ENCODE data around the gene FBXO9.

FBXO9 gene

GRCh38 chr6:53064726-53065265 is 408 bp upstream of the FBXO9 start:
- H3K4me1 ChIP-seq (ENCODE audit: control insufficient read depth, insufficient read depth, low read length) = peaks cover 43% of the 10 kb centered on the region
- peak overlapping the region; percentile 97 for H3K4me3 ChIP-seq (ENCODE audit: low read length)
- peaks cover 4% of the 10 kb centered on the region for H3K36me3 ChIP-seq (ENCODE audit: control insufficient read depth, insufficient read depth, low read length, severe bottlenecking)
- DNase-seq (ENCODE audit: low read depth) = peak; percentile 99
- H3K9me3 ChIP-seq (ENCODE audit: control insufficient read depth, low read length) = no peaks in the 10 kb centered on the region
- peak overlapping the region; percentile 90 for H3K9ac ChIP-seq (ENCODE audit: low read length)
- H3K27me3 ChIP-seq (replicated peaks; ENCODE audit: control insufficient read depth, insufficient read depth, low read length) = no peaks in the 10 kb centered on the region

DNA sequence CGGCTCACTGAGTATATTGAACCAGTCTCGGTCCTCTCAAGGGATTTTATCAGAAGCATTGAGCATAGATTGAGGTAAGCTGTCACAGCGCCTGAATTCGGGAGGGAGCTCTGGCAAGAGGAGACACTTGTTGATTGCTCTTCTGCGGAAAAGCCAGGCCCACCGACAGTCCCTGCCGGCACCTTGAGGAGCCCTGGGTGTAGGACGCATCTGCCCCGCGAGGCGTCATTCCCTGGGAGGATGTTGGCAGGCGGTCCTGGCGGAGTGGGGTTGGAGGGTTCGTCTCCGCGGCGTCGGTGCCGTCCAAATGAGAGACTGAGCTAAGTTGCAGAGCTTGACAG is 843 bp downstream of the FBXO9 start:
- Histone ChIP-seq H3K4me1 (ENCODE audit: control insufficient read depth, insufficient read depth, low read length) (peaks cover 41% of the 10 kb centered on the region), H3K27me3 (replicated peaks; ENCODE audit: control insufficient read depth, insufficient read depth, low read length) (no peaks in the 10 kb centered on the region), H3K4me3 (ENCODE audit: low read length) (peak overlapping the region; percentile 97), H3K9ac (ENCODE audit: low read length) (peak overlapping the region; percentile 90), H3K36me3 (ENCODE audit: control insufficient read depth, insufficient read depth, low read length, severe bottlenecking) (peaks cover 4% of the 10 kb centered on the region), H3K9me3 (ENCODE audit: control insufficient read depth, low read length) (no peaks in the 10 kb centered on the region)
- peak; percentile 67 for DNase-seq (ENCODE audit: low read depth)

- Histone ChIP-seq H3K9ac (ENCODE audit: low read length) (peak overlapping the region; percentile 90), H3K9me3 (ENCODE audit: control insufficient read depth, low read length) (no peaks in the 10 kb centered on the region), H3K36me3 (ENCODE audit: control insufficient read depth, insufficient read depth, low read length, severe bottlenecking) (peaks cover 12% of the 10 kb centered on the region), H3K4me1 (ENCODE audit: control insufficient read depth, insufficient read depth, low read length) (peaks cover 39% of the 10 kb centered on the region), H3K4me3 (ENCODE audit: low read length) (peak overlapping the region; percentile 97), H3K27me3 (replicated peaks; ENCODE audit: control insufficient read depth, insufficient read depth, low read length) (no peaks in the 10 kb centered on the region)
- no peak for DNase-seq (ENCODE audit: low read depth)
These were observed 1.9 kb downstream of the FBXO9 start for GRCh38 chr6:53066874-53067706.

DNA sequence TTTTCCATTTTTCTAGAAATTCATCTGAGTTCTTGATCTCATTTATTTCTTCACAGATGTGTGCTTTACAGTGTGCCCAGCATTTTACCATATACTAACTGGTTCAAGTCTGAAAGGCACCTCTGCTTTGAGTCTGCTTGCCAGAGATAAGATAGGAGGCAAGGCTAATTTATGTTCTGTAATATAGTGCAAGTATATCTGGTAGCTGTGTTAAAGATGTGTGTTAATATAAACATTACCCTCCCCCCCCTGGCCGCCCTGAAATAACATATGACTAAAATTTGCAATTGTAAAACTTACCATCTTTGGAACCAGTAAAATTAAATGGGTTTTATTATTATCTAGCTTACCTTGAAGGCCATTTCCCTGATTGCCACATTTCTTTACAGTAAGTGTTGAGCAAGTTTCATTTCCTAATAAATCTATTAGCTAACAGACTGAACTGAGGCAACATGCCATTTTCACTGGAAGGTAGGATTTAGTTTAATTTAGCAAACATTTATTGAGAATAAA is 2.7 kb downstream of the FBXO9 start:
- H3K4me1 ChIP-seq (ENCODE audit: control insufficient read depth, insufficient read depth, low read length) = peaks cover 42% of the 10 kb centered on the region
- peak overlapping the region; percentile 97 for H3K4me3 ChIP-seq (ENCODE audit: low read length)
- no peaks in the 10 kb centered on the region for H3K27me3 ChIP-seq (replicated peaks; ENCODE audit: control insufficient read depth, insufficient read depth, low read length)
- H3K9me3 ChIP-seq (ENCODE audit: control insufficient read depth, low read length) = no peaks in the 10 kb centered on the region
- DNase-seq (ENCODE audit: low read depth) = no peak
- peaks cover 20% of the 10 kb centered on the region for H3K36me3 ChIP-seq (ENCODE audit: control insufficient read depth, insufficient read depth, low read length, severe bottlenecking)
- peak overlapping the region; percentile 90 for H3K9ac ChIP-seq (ENCODE audit: low read length)

GRCh38 chr6:53069427-53069826 is 4.2 kb downstream of the FBXO9 start:
- H3K9me3 ChIP-seq (ENCODE audit: control insufficient read depth, low read length) = no peaks in the 10 kb centered on the region
- no peak for DNase-seq (ENCODE audit: low read depth)
- H3K4me3 ChIP-seq (ENCODE audit: low read length) = no peak overlapping the region
- H3K36me3 ChIP-seq (ENCODE audit: control insufficient read depth, insufficient read depth, low read length, severe bottlenecking) = peaks cover 35% of the 10 kb centered on the region
- H3K27me3 ChIP-seq (replicated peaks; ENCODE audit: control insufficient read depth, insufficient read depth, low read length) = no peaks in the 10 kb centered on the region
- H3K9ac ChIP-seq (ENCODE audit: low read length) = no peak overlapping the region
- H3K4me1 ChIP-seq (ENCODE audit: control insufficient read depth, insufficient read depth, low read length) = peaks cover 42% of the 10 kb centered on the region

- peaks cover 48% of the 10 kb centered on the region for H3K36me3 ChIP-seq (ENCODE audit: control insufficient read depth, insufficient read depth, low read length, severe bottlenecking)
- no peak overlapping the region for H3K4me3 ChIP-seq (ENCODE audit: low read length)
- H3K9me3 ChIP-seq (ENCODE audit: control insufficient read depth, low read length) = no peaks in the 10 kb centered on the region
- no peaks in the 10 kb centered on the region for H3K27me3 ChIP-seq (replicated peaks; ENCODE audit: control insufficient read depth, insufficient read depth, low read length)
- DNase-seq (ENCODE audit: low read depth) = no peak
- H3K4me1 ChIP-seq (ENCODE audit: control insufficient read depth, insufficient read depth, low read length) = peaks cover 42% of the 10 kb centered on the region
- no peak overlapping the region for H3K9ac ChIP-seq (ENCODE audit: low read length)
These were observed 5.6 kb downstream of the FBXO9 start for GRCh38 chr6:53070806-53071205.

GRCh38 chr6:53074347-53074746 is 9.1 kb downstream of the FBXO9 start:
- no peaks in the 10 kb centered on the region for H3K9me3 ChIP-seq (ENCODE audit: control insufficient read depth, low read length)
- H3K4me3 ChIP-seq (ENCODE audit: low read length) = no peak overlapping the region
- H3K27me3 ChIP-seq (replicated peaks; ENCODE audit: control insufficient read depth, insufficient read depth, low read length) = no peaks in the 10 kb centered on the region
- H3K9ac ChIP-seq (ENCODE audit: low read length) = no peak overlapping the region
- peaks cover 78% of the 10 kb centered on the region for H3K36me3 ChIP-seq (ENCODE audit: control insufficient read depth, insufficient read depth, low read length, severe bottlenecking)
- H3K4me1 ChIP-seq (ENCODE audit: control insufficient read depth, insufficient read depth, low read length) = peaks cover 11% of the 10 kb centered on the region
- no peak for DNase-seq (ENCODE audit: low read depth)

- Histone ChIP-seq H3K4me1 (ENCODE audit: control insufficient read depth, insufficient read depth, low read length) (no peaks in the 10 kb centered on the region), H3K9me3 (ENCODE audit: control insufficient read depth, low read length) (no peaks in the 10 kb centered on the region), H3K4me3 (ENCODE audit: low read length) (no peak overlapping the region), H3K9ac (ENCODE audit: low read length) (no peak overlapping the region), H3K36me3 (ENCODE audit: control insufficient read depth, insufficient read depth, low read length, severe bottlenecking) (peaks cover 98% of the 10 kb centered on the region), H3K27me3 (replicated peaks; ENCODE audit: control insufficient read depth, insufficient read depth, low read length) (no peaks in the 10 kb centered on the region)
- no peak for DNase-seq (ENCODE audit: low read depth)
These were observed 15.6 kb downstream of the FBXO9 start for GRCh38 chr6:53080813-53081212.

- Histone ChIP-seq H3K4me3 (ENCODE audit: low read length) (no peak overlapping the region), H3K9me3 (ENCODE audit: control insufficient read depth, low read length) (no peaks in the 10 kb centered on the region), H3K27me3 (replicated peaks; ENCODE audit: control insufficient read depth, insufficient read depth, low read length) (no peaks in the 10 kb centered on the region), H3K9ac (ENCODE audit: low read length) (no peak overlapping the region), H3K4me1 (ENCODE audit: control insufficient read depth, insufficient read depth, low read length) (peaks cover 17% of the 10 kb centered on the region), H3K36me3 (ENCODE audit: control insufficient read depth, insufficient read depth, low read length, severe bottlenecking) (peaks cover 94% of the 10 kb centered on the region)
- no peak for DNase-seq (ENCODE audit: low read depth)
These were observed 21.1 kb downstream of the FBXO9 start for GRCh38 chr6:53086302-53086701.

DNA sequence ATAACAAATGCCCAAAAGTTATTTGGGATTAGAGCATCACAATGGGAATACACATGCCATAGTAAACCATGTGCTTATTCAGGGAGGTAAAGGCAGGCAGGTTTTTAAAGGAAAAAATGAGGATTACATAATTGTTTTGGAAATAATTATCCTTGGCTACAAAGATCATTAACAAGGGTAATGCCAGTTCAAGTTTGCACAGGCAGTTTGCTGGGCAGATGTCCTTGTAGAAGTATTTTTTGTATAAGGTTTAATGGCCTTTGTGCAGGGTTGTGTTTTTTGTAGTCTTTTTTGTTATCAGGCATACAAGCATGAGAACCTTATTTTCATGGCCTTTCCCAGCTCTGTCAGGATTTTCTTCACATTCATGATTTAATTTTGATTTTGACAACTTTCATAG is 24.7 kb downstream of the FBXO9 start:
- Histone ChIP-seq H3K27me3 (replicated peaks; ENCODE audit: control insufficient read depth, insufficient read depth, low read length) (no peaks in the 10 kb centered on the region), H3K36me3 (ENCODE audit: control insufficient read depth, insufficient read depth, low read length, severe bottlenecking) (peaks cover 94% of the 10 kb centered on the region)
- no peak for DNase-seq (ENCODE audit: low read depth)

DNA sequence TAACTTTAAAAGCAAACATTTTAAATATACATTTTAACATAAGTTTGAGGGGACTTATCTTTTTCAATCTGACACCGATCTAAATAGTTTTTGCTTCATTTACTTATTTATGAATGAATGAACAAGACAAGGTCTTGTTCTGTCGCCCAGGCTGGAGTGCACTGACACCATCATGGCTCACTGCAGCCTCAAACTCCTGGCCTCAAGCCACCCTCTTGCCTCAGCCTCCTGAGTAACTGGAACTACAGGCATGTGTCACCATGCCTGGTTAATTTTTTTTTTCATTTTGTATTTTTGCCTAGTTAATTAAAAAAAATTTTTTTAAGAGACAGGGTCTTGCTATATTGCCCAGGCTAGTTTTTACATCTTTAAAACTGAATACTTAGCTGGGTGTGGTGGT is 25.4 kb downstream of the FBXO9 start:
- peak overlapping the region; percentile 41 for H3K9ac ChIP-seq (ENCODE audit: low read length)
- H3K4me3 ChIP-seq (ENCODE audit: low read length) = no peak overlapping the region
- peaks cover 94% of the 10 kb centered on the region for H3K36me3 ChIP-seq (ENCODE audit: control insufficient read depth, insufficient read depth, low read length, severe bottlenecking)
- peaks cover 22% of the 10 kb centered on the region for H3K4me1 ChIP-seq (ENCODE audit: control insufficient read depth, insufficient read depth, low read length)
- no peak for DNase-seq (ENCODE audit: low read depth)
- H3K27me3 ChIP-seq (replicated peaks; ENCODE audit: control insufficient read depth, insufficient read depth, low read length) = no peaks in the 10 kb centered on the region
- no peaks in the 10 kb centered on the region for H3K9me3 ChIP-seq (ENCODE audit: control insufficient read depth, low read length)

More for the DNA sequence above, 24.7 kb downstream of the FBXO9 start:
- peaks cover 20% of the 10 kb centered on the region for H3K4me1 ChIP-seq (ENCODE audit: control insufficient read depth, insufficient read depth, low read length)
- H3K4me3 ChIP-seq (ENCODE audit: low read length) = no peak overlapping the region
- H3K9me3 ChIP-seq (ENCODE audit: control insufficient read depth, low read length) = no peaks in the 10 kb centered on the region
- no peak overlapping the region for H3K9ac ChIP-seq (ENCODE audit: low read length)

Measured in adipocyte (in vitro differentiated cells).